ENCODE results near the gene PRND. TPM values are rescaled to one million over a fixed set of nuclear protein-coding genes. Genes with fewer than 3 reads are reported as not detected.

PRND gene
- total and polyA plus RNA-seq, 2 of the 4 experiments (the other 2 are of a cell fraction) = not detected

DNA sequence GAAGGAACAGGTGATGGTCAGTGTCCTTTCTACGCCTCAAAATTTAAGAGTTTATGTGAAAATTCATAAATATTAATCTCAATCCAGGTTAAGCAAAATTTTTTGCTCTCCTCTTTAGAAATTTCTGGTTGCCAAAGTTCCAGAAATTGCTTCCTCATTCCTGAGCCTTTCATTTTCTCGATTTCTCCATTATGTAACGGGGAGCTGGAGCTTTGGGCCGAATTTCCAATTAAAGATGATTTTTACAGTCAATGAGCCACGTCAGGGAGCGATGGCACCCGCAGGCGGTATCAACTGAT lies 35.8 kb upstream of the PRND start:
- intact Hi-C loops (cut with micrococcal nuclease) = no loop called here

More for the DNA sequence above, 35.8 kb upstream of the PRND start:
- no TSS peak for BruUV-seq (replicated peaks)
- Histone ChIP-seq H3K56ac (ENCODE audit: extremely low read depth, insufficient read depth, low read length) (0 out of 2 replicates have a peak overlapping the region, but pooled peaks have one; percentile 30), H3K18ac (ENCODE audit: low read depth, low read length) (peak overlapping the region; percentile 57; the same call in 1 of the 2 replicates), H3K14ac (replicated peaks; ENCODE audit: low read depth, low read length) (peak overlapping the region; percentile 62), H2BK120ac (ENCODE audit: low read depth, low read length) (peak overlapping the region; percentile 67), H3K27ac (ENCODE audit: insufficient read depth, low read length) (peak overlapping the region; percentile 42), H4K20me1 (ENCODE audit: insufficient read depth, low read length) (peaks cover 22% of the 10 kb centered on the region), H3K4me1 (ENCODE audit: control insufficient read depth, insufficient read depth, low read length) (peaks cover 9% of the 10 kb centered on the region), H3K23ac (ENCODE audit: low read depth, low read length) (peak overlapping the region; percentile 46; the same call in 1 of the 2 replicates), H2BK20ac (ENCODE audit: low read depth, low read length) (peak overlapping the region; percentile 69; the same call in 1 of the 2 replicates), H2BK5ac (ENCODE audit: low read depth, low read length, poor library complexity, severe bottlenecking) (peak overlapping the region; percentile 55), H4K5ac (ENCODE audit: low read depth, low read length) (peak overlapping the region; percentile 59; the same call in 1 of the 2 replicates), H3K36me3 (ENCODE audit: control insufficient read depth, insufficient read depth, low read length) (no peaks in the 10 kb centered on the region), H3K4me3 (ENCODE audit: insufficient read depth, low read depth, low read length) (peak overlapping the region; percentile 91), H2BK15ac (ENCODE audit: low read depth, low read length) (peak overlapping the region; percentile 59; the same call in 1 of the 3 replicates), H3K27me3 (ENCODE audit: control insufficient read depth, insufficient read depth, low read length) (no peaks in the 10 kb centered on the region; the same call in 1 of the 2 replicates), H3K79me1 (ENCODE audit: low read depth in 1 of 2, low read length in 2 of 2) (peaks cover 12 to 37% of the 10 kb centered on the region in 2 experiments), H4K91ac (ENCODE audit: insufficient read depth, low read depth, low read length) (peak overlapping the region; percentile 20; the same call in 1 of the 2 replicates), H4K8ac (ENCODE audit: low read depth in 2 of 2, low read length in 2 of 2) (peak overlapping the region; percentile 61 to 84), H3K9me3 (ENCODE audit: control insufficient read depth, insufficient read depth, low read length) (no peaks in the 10 kb centered on the region), H2AFZ (replicated peaks; ENCODE audit: low read length, poor library complexity) (peak overlapping the region; percentile 70), H2AK5ac (ENCODE audit: low read depth, low read length) (no peak overlapping the region), H3K9me1 (ENCODE audit: insufficient read depth, low read length) (peaks cover 7% of the 10 kb centered on the region; the same call in 1 of the 2 replicates), H3K4me2 (ENCODE audit: low read depth, low read length) (peak overlapping the region; percentile 96), H3K9ac (ENCODE audit: low read depth, low read length) (peak overlapping the region; percentile 28), H3K4ac (ENCODE audit: low read depth, low read length) (peak overlapping the region; percentile 42; the same call in 1 of the 2 replicates), H2AK9ac (replicated peaks; ENCODE audit: low read depth, low read length, poor library complexity) (no peak overlapping the region)
- TF ChIP-seq MAFK (IDR thresholded peaks at IDR 0.05; ENCODE audit: low read depth, low read length) (no peak), CEBPB (IDR thresholded peaks at IDR 0.05; ENCODE audit: low read depth, low read length) (peak; percentile 52; the same call in 1 of the 2 replicates)
- in situ Hi-C loops (cut with MboI; ENCODE audit: low sequenced_read_pairs) = no loop called here
- ATAC-seq (ENCODE audit: low read depth) (no peak), DNase-seq (no peak)
- POLR2A ChIA-PET (ENCODE audit: unreplicated experiment) = no interaction called here
- CTCF ChIA-PET = no interaction called here
- dilution Hi-C loops (cut with HindIII; ENCODE audit: low sequenced_read_pairs, unreplicated experiment) = no loop called here
- WGBS, 2 experiments (ENCODE audit: extremely low coverage in 2 of 2, insufficient read length in 1 of 2) = 0% methylated on average over 3 of the region's 8 CpGs; no CpG with 5 or more reads in 1 of the 2 experiments

All from IMR-90 (cell line).